DOHH2 (cell line): ENCODE measurements around the gene FRMD8.

Source experiments
- CTCF ChIP-seq: fragments of 200-600 bp; sonication (generic); IDR thresholded peaks from one replicate; pipeline ENCODE4 v1.5.1; 2014; ENCODE audit warnings: antibody characterized with exemption, mild to moderate bottlenecking, low read depth, low read length; ENCODE audit not compliant: poor library complexity, severe bottlenecking
- EZH2phosphoT487 ChIP-seq: fragments of 200-600 bp; sonication (generic); IDR thresholded peaks from 2 replicates; pipeline ENCODE4 v1.6.1; 2017; ENCODE audit warnings: borderline replicate concordance, mild to moderate bottlenecking, antibody characterized with exemption, low read length, moderate library complexity, mixed read lengths

- TF ChIP-seq CTCF (no peak), EZH2phosphoT487 (no peak)
Measured at GRCh38 chr11:65429068-65429681, 42.7 kb downstream of the FRMD8 start.
